IPS DF 4.7 (cell line): Measurements from ENCODE around the gene ENDOD1.

Experiments
- DNase-seq: peaks from one replicate; pipeline ENCODE4 v3.0.0-alpha.2; 2013; ENCODE audit warnings: low spot score; ENCODE audit errors: extremely low read depth

The ENDOD1 gene

DNA sequence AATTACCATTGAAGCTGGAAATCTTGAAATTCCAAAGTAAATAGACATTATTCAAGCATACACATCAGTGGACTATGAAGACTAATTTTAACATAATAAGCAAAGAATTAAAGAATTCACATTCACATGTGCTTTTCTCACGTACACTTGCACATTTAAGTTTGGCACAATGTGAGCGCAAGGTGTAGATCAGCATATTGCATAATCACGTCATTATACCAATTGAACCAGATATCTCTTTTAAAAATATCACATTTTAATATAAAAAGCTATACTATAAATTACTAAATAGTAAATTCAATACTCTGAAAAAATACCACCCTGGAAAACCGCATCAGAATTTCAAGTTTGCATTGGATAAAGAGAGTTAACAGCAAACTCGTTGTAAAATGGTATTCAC is 80.6 kb downstream of the ENDOD1 start:
- no peak for DNase-seq

DNA sequence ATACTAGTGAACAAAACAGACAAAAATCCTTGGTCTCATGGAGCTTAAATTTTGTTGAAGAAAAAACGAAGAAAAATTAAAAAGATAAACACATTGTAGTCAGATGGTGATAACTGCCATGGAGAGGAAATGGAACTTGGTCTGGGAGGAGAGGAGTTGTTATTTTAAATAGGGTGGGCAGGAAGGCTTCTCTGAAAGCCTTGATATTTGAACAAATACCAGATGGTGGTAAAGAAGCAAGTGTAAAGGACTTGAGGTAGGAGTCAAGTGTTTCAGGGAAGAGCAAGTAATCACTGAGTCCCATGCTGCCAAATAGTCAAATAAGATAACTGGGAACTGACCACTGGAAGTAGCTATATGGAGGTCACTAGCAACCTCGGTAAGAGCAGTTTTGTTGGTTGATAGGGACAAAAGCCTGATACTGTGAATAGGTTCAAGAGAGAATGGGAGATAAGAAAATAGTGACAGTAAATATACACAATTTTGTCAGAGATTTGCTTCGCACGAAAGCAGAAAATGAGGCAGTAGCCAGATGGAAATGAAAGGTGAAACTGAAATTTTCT is 86.3 kb downstream of the ENDOD1 start:
- DNase-seq = no peak
